HG02973 (cell line): ENCODE measurements around the gene CKMT1A.

Experiments
- ATAC-seq: cut with Tn5 transposase; IDR thresholded peaks from one replicate; pipeline ENCODE4 v1.9.1; 2021; ENCODE audit warnings: moderate library complexity; ENCODE audit not compliant: unreplicated experiment

Gene CKMT1A

GRCh38 chr15:43746903-43747309 lies 53.2 kb downstream of the CKMT1A start:
- ATAC-seq: peak; percentile 24

GRCh38 chr15:43748376-43748775 lies 54.7 kb downstream of the CKMT1A start:
- ATAC-seq: no peak
